ENCODE results near the gene R3HDM2.

GRCh38 chr12:57212701-57213057, 218.2 kb downstream of the R3HDM2 start:
- TF ChIP-seq, protein P1, sequence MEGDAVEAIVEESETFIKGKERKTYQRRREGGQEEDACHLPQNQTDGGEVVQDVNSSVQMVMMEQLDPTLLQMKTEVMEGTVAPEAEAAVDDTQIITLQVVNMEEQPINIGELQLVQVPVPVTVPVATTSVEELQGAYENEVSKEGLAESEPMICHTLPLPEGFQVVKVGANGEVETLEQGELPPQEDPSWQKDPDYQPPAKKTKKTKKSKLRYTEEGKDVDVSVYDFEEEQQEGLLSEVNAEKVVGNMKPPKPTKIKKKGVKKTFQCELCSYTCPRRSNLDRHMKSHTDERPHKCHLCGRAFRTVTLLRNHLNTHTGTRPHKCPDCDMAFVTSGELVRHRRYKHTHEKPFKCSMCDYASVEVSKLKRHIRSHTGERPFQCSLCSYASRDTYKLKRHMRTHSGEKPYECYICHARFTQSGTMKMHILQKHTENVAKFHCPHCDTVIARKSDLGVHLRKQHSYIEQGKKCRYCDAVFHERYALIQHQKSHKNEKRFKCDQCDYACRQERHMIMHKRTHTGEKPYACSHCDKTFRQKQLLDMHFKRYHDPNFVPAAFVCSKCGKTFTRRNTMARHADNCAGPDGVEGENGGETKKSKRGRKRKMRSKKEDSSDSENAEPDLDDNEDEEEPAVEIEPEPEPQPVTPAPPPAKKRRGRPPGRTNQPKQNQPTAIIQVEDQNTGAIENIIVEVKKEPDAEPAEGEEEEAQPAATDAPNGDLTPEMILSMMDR (IDR thresholded peaks at IDR 0.05): no peak
- TF ChIP-seq POLR2AphosphoS5 (IDR thresholded peaks at IDR 0.05) (no peak), POLR2A (IDR thresholded peaks at IDR 0.05; ENCODE audit: low read depth) (no peak)

All from esophagus muscularis mucosa (tissue), 3 donors.